GM18867 (cell line): ENCODE measurements around the gene NOSTRIN.
A peak's percentile ranks its signal among the peaks of the same experiment; 100 is the strongest.
"Not testable (repeated sequence)": the region's sequence is repeated elsewhere in the genome, so short reads cannot be mapped to it uniquely, and the experiment has no call there.

ENCODE experiments used
- ATAC-seq: cut with Tn5 transposase; IDR thresholded peaks from one replicate; pipeline ENCODE4 v1.9.1; 2021; ENCODE audit warnings: mild to moderate bottlenecking, moderate library complexity; ENCODE audit not compliant: unreplicated experiment

NOSTRIN gene, protein sequence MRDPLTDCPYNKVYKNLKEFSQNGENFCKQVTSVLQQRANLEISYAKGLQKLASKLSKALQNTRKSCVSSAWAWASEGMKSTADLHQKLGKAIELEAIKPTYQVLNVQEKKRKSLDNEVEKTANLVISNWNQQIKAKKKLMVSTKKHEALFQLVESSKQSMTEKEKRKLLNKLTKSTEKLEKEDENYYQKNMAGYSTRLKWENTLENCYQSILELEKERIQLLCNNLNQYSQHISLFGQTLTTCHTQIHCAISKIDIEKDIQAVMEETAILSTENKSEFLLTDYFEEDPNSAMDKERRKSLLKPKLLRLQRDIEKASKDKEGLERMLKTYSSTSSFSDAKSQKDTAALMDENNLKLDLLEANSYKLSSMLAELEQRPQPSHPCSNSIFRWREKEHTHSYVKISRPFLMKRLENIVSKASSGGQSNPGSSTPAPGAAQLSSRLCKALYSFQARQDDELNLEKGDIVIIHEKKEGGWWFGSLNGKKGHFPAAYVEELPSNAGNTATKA

DNA sequence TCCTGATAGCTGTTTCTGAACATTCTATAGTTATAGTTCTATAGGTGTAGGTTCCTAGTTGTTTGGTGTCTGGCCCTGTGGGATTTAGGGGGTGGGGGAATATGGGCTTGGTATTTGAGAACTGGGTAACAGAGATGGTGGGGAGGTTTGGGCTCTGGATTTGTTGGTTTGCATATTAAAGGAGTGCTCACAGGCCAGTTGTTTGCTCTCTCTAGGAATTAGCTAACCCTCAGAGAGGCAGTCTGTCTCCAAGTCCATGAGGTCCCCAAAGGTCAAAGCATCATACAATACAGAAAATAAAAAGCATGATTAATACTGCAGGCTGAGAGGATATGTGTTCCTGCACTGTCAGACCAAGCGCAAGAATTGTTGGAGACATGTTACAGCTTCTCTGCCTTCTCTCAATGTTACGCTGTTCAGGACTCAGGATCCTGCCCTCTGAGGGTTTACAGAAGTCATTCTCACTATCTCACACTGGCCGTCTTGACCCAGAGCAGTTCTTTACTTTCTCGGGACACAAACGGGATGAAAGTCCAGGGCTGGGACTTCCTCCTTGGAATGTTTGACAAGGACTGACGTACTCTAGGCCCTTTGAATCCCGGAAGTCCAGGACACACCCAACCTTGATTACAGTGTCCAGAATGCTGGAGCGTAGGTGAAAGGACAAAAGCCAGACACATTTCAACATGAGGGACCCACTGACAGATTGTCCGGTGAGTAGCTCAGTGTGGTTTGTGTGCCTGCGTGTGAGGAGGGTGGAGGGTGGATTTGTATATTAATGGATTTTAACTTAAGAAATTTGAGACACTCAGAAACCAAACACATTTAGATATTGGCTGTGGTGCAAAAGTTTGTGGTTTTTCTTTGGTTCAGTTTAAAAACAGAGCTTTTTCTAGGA, at the start of gene NOSTRIN:
NOSTRIN (plus strand) TSS at position 677 of the 898 bp plus-strand sequence; CDS start at position 687, 10 bp downstream.
- no peak for ATAC-seq

DNA sequence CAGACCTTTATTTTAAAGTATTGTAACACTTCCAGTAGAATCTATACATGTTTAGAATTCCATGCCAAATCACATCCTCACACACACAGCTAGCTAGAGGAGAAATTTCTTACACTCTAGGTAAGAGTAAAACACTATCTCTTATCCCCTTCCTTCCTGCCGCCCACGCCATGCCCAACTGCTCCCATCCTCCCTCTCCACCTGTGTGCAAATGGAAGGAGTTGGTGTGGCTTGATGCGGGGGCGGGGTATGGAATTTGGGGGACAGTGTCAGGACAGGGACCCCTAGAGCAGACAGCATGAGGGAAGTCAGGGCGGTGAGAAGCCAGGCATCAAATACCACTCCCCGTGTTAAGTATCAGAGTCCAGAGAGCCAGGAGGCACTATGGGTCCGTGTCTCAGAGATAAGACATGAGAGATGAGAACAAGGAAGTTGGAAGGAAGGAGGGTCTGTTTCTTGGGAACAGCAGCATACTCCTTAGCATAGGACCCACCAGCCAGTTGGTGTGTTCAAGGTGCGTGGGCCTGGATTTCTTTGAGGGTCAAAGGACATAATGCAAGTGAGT, 48.6 kb upstream of the NOSTRIN start:
- no peak for ATAC-seq

DNA sequence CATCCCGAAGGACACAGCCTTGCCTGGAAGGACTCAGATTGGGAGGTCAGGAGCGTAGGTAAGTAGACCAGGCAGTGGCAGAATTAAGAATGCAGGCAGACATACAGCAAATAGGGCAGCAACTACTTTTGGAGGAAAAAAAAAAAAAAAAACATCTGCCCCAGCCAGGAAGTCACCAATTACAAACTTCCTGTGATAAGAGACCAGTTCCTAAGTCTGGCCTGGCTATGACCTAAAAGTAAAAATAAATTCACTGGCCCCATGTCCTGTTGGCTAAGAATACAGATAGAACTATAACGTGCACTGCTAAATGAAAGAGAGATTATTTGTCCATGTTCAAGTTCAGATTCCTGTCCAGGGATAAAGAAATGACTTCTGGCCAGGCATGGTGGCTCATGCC, 45.2 kb upstream of the NOSTRIN start:
- no peak for ATAC-seq

DNA sequence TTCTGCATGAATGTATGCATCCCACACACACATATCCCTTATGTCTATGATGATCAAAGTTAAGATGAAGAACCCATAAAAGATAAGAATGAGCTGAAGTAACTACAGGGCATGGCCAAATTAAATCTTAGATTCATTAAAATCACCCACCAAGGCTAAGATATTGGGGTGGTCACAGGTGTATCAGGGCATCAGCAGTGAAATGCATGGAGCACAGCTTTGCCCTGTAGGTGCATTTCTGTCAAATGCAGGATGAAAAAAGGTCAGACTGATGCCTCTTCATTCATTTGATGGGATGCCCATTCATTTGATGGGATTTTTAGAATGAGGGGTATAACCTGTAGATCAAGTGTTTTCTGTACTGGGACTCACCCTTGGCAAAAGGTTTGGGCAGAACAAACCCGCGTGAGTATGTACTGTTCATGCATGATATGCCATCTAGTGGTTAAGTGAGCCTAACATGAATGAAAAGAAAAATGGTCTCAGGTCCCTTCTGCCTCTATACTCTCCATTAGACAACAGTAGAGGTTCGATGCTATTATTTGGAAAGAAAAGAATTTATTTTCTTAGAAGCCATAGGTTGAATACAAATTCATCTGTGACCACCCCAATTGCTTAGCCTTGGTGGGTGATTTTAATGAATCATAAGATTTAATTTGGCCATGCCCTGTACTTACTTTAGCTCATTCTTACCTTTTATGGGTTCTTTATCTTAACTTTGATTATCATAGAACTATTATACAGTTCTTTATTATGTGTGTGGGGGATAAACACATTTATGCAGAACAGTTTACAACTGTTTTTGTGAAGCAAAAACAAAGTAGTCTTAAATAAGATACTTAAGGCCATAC, 43.2 kb upstream of the NOSTRIN start:
- peak; percentile 91 for ATAC-seq

DNA sequence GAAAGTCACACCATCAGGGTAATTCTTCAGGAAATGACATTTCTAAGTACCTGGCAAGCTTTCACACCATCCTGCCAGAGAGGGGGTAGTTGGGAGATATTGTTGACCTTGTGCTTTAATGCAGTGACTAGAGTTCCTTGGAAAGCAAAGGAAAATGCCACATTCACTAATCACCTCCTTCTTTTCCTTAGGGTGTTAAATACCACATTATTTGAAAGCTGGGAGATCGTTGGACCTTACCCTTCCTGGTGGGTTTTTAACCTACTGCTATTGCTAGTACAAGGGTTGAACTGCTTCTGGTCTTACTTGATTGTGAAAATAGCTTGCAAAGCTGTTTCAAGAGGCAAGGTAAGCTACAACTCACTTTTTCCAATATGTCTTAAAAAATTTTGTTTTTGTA, 37.0 kb upstream of the NOSTRIN start:
- no peak for ATAC-seq

DNA sequence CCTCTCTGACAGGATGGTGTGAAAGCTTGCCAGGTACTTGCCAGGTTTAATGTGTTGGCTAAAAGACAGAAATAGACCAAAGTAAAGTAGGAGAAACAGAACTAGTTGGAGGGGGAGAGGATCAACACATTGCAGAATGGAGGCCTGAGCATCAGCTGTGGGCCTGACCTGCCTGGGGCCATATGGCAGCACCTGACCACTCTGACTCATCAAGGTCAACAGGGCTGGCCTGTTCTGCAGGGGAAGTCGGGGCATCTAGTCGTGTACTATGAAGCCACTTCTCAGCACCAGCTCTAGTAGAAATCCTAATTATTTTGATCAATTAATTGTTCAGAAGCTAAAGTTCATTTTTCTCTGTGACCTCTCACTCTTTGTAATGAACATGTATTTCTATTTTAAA, 35.8 kb upstream of the NOSTRIN start:
- ATAC-seq = no peak

DNA sequence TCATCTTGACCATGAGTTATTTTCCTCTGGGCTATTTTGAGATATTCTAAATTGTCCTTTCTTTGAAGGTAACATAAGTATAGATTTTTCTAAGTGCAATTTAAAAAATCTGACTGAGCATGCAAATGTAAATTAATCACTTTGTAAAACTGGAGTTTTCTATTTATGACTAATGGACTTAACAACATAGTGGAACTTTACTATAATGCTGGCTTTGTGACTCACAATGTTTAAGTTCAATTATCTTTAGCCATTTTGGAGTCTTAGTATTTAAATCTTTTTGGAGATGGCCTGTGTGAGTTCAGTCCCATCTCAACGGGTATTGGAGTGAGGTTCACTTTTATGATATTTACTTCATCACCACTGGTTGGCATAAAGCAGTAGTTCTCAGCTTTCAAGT, 35.2 kb upstream of the NOSTRIN start:
- ATAC-seq = no peak

DNA sequence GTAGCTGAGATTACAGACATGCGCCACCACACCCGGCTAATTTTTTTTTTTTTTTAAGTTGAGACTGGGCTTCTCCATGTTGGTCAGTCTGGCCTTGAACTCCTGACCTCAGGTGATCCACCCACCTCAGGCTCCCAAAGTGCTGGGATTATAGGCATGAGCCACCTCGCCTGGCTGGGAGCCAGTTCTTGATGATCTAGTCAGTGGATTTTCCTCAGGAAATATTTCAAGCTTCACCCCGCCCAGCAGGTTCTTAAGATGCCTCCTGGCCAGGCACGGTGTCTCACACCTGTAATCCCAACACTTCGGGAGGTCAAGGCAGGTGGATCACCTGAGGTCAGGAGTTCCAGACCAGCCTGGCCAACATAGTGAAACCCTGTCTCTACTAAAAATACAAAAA, 34.1 kb upstream of the NOSTRIN start:
- ATAC-seq = not testable (repeated sequence)

DNA sequence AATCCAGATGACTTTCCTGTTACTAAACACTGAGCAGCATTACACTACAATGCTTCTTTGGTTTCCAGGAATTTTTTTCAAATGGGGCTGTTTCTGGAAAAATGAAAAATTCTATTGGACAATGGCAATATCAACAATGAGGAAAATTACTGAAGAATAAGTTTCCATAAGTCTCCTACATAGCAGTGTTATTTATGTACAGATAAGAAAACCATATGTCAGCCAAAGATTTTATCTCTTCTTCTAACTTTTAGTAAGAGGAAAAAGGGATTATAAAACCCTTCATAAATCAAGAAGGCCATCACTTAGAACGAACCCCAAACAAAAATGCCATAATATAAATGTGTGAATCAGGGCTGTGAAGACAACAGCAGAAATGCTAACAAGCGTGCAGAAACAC, 31.6 kb upstream of the NOSTRIN start:
- ATAC-seq = no peak

DNA sequence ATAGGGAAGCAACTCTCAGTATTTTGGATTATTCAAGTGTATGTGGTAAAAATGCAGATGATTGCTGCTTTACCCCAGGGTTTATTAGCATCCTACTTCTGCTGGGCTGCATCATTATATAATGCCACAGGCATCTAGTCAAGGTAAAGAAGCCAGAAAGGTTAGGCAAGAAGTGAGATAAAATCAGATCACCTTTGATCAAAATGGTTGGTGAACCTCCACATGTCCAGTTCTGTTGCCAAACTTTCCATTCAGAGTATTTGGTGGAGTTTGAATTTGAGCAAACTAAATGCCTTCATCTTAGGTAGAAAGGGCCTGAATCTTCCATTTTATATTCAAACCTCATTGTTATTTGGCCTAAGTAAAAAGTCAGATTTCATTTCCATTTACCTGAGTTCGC, 29.7 kb upstream of the NOSTRIN start:
- ATAC-seq = no peak

DNA sequence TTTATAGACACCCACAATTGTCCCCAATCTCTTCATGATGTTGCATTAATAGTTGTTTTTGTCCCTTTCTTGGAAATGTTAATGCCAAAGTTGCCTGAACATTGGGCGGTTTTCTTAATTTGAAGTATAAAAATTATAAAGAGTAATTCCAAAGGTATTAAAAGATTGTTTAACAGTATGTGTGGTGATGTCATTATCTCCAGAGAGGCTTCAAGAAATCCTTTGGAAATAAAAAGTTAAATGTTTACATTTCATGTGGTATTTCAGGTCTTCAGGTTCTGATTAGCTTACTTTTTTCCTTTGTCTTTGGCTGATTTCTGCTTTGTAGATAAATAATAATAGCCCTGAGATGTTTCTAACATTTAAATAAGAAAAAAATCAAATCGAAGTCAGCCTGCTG, 29.3 kb upstream of the NOSTRIN start:
- no peak for ATAC-seq

DNA sequence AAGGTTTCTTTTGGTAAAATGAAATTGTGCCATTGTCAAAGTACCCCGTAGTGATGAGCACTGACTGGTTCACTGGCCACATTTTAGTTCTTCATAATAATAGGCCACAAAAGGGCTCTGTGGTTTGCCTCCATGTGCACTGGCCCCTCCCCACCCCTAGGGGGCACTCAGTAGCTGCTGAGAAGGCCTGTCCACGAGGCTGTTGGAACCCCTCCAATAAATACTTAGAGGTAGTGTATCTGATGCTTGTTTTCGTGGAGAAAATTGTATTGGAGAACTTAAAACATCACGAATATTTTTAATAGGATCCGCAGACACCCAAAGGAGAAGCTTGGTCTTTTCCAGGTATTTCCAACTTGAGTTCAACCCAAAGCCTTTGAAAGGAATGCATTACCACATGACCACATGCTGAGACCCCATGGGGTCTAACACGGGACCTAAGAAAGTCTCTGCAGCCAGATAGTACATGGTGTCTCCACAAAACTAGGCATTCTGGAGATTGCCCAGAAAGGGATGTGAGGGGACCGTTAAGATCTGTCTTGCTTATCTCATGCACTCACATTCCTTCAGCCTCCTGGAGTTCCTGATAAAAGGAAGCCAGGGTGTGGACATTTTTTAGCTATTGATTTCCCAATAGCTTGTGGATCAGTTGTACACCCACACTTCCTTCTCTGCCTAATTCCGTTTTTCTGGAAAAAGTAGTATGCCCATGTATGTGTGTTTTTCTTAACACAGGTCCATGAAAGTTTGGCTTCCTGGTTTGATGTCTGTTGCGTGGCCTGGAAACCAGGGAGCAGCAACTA, 28.5 kb upstream of the NOSTRIN start:
- ATAC-seq = peak; percentile 87

DNA sequence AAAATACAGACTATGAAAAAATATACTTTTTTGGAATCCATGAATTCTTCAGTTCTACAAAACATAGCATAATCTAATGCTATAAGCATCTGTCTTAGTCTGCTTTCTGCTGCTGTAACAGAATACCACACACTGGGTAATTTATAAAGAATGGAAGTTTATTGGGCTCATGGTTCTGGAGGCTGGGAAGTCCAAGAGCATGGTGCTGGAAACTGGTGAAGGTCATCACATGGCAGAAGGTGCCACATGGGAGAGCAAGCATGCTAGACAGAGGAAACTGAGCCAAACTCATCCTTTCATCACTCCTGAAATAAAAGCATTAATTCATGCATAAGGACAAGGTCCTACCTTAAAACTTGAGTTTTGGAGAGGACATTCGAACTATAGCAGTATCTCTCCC, 26.6 kb upstream of the NOSTRIN start:
- ATAC-seq = no peak

DNA sequence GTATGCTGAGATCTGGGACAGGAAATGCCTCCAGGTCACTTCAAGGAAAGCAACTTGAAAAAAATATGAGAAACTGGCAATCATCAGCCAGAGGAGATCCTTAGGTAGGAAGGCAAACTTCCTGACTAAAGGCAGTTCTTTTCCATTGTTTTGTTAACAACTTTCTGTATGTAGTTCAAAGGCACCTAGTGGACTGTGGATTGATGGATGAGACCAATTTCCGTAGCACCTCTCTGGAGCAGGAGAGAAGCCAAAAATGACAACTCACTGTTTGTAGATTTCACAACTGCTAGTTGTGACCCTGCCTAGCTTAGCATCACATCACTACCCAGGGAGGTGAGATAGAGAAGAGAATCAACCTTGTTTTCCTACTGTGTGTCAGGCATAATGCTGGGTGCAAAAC, 21.8 kb upstream of the NOSTRIN start:
- no peak for ATAC-seq

DNA sequence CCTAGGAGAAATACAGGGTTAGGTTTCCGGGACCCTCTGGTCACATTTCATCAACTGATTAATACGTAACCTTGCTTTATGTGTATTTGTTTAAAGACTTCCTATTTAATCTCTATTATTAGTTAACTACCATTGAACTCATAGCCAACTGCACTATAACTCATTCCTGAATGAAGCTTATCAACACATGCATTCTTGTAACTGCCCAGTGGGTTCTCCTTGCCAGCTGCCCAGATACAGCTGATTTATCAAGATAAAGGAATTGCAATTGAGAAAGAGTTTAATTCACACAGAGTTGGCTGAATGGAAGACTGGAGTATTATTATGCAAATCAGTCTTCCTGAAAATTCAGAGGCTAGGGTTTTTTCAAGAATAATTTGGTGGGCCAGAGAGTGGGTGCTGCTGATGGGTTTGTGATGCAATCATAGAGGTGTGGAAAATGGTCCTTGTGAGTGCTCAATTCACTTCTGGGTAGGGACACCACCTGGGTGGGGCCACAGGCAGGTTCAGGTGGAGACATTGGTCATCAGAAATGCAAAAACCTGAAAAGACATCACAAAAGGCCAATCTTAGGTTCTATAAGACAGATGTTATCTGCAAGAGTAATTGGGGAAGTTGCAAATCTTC, 21.1 kb upstream of the NOSTRIN start:
- ATAC-seq = no peak

DNA sequence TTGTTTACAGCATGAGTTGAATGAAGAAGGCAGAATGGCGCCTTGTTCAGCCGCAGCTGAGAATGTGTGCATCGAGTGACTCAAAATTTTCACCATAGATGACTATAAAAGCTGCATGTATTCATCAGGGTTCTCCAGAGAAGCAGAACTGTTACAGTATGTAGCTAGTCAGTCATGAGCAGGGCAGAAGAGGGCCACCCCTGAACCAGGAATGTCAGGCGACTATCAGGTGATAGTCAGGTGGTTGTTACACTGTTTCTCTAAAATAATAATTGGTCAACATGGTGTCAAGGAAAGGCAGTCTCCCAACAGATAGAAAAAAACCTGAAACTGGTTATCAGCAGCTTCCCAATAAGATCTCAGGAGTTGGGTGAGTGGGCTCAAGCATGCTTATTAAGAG, 20.2 kb upstream of the NOSTRIN start:
- no peak for ATAC-seq

DNA sequence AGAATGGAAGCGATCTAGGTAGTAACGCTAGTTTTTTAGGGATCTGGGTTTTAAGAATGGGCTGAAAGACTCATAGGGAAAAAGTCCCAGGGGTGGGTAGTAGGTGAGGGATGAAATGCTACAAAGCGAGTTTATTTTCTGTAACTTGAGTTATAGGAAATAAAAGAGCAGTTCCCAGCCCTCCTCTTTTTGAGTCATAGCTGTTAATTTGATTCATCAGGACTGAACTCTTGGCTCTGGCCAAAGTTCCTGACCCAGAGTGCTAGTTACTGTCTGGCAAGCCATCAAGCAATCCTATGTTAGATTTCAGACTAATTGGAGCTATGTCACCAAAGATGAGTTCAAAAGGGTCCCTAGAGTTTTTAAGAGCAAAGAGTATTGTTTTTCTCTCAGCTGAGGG, 17.4 kb upstream of the NOSTRIN start:
- ATAC-seq = no peak

DNA sequence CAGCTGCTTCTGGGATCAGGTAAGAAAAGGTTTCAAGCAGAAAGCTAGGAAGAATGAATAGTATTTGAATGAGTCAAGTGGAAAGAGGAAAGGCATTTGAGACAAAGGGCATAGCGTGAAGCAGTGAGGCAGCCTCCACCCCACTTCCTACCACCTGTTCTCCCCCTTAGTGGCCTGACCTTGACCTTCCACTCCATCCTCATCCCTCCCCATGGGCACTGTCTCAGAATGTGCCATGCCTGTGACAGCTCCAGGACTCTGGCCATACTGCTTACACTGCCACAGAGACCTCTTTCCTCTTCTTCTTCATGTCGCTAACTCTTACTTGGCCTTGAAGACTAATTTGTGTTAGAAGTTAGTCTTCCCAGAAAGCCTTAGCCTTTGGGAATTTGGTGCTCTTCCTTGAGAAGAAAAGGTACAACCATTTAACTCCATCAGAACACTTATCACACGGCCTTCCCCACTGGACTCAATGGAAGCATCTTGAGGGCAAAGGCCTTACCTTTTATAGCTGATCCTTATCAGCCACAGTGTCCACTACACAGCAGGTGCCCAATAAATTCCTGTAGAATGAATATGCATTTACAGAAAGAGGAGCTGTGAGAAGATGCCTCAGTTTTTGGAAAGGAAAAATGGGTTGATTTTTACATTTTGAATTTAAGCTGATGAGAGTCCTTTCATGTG, 15.2 kb upstream of the NOSTRIN start:
- ATAC-seq = no peak
